ENCODE results near the gene PRELID1. TPM values are rescaled to one million over a fixed set of nuclear protein-coding genes. Genes with fewer than 3 reads are reported as not detected.
A peak's percentile ranks its signal among the peaks of the same experiment; 100 is the strongest.
"Not testable (repeated sequence)": the region's sequence is repeated elsewhere in the genome, so short reads cannot be mapped to it uniquely, and the experiment has no call there.

Gene PRELID1
- polyA plus RNA-seq, 3 donors = 94.5 to 151 (median 114) TPM

DNA sequence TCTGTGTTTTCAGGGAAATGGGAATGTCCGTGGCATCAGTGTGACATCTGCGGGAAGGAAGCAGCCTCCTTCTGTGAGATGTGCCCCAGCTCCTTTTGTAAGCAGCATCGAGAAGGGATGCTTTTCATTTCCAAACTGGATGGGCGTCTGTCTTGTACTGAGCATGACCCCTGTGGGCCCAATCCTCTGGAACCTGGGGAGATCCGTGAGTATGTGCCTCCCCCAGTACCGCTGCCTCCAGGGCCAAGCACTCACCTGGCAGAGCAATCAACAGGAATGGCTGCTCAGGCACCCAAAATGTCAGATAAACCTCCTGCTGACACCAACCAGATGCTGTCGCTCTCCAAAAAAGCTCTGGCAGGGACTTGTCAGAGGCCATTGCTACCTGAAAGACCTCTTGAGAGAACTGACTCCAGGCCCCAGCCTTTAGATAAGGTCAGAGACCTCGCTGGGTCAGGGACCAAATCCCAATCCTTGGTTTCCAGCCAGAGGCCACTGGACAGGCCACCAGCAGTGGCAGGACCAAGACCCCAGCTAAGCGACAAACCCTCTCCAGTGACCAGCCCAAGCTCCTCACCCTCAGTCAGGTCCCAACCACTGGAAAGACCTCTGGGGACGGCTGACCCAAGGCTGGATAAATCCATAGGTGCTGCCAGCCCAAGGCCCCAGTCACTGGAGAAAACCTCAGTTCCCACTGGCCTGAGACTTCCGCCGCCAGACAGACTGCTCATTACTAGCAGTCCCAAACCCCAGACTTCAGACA lies 9.6 kb upstream of the PRELID1 start:
- no peak for DNase-seq (ENCODE audit: extremely low read depth in 1 of 11, low read depth in 9 of 11, low spot score in 4 of 11)

DNA sequence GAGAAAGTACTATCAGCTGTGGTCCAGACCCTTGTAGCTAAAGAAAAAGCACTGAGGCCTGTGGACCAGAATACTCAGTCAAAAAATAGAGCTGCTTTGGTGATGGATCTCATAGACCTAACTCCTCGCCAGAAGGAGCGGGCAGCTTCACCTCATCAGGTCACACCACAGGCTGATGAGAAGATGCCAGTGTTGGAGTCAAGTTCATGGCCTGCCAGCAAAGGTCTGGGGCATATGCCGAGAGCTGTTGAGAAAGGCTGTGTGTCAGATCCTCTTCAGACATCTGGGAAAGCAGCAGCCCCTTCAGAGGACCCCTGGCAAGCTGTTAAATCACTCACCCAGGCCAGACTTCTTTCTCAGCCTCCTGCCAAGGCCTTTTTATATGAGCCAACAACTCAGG lies 9.0 kb upstream of the PRELID1 start:
- no peak for DNase-seq (ENCODE audit: extremely low read depth in 1 of 11, low read depth in 9 of 11, low spot score in 4 of 11)

DNA sequence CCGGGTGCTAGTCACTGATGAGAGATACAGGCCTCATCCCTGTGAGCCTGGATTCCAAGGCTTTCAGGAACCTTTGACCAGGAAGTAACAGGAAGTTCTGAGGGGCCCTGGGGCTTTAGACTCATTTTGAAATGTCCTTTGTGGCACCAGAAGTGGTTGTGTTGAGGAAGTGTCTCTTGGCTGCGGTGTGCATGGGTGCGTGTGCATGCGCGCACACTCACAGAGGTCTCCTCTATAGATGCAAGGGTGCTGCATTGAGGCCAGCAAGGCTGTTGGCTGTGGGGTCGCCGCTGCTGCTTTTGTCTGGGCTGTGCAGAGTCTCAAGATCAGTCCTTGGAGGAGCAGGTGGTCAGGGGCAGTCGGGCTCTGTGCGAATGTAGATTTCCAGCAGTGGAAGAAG lies 7.7 kb upstream of the PRELID1 start:
- DNase-seq (ENCODE audit: extremely low read depth in 1 of 11, low read depth in 9 of 11, low spot score in 4 of 11) = no peak

DNA sequence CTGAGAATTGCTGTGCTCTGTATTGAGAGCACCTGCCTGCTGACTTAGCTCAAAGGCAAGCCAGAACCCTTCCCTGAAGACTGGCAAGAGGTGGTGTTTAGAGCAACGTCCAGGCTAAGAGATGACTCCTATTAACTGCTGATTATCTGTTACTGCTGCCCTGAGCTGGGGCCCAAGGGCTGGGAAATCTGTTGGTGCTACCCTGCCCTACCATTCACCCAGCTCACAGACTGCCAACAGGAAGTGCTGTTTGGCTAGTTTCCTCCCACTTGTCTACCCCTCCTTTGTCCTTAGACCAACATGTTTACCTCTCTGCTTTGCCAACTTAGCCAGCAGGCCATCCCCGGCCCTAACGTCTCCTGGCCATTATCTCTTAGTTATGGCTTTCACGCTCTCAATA lies 7.0 kb upstream of the PRELID1 start:
- DNase-seq (ENCODE audit: extremely low read depth in 1 of 11, low read depth in 9 of 11, low spot score in 4 of 11) = no peak

DNA sequence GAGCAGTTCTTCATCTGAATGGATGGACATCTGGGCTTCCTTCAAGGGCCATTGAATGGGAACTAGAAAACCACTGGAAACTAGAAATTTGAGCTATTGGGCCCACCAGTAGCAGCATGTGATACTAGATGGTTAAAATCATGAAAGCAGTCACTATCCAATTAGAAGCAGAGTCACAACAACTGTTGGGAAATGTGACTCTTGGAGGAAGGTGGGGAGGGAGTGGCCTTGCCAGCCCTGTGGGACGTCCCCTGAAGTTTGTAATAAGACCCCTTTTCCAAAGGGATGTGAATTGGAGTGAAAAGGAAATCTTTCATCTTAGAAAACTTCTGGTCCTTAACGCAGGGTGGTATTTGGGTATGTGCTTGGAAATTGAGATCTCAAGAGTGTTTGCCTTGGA lies 5.7 kb upstream of the PRELID1 start:
- no peak for DNase-seq (ENCODE audit: extremely low read depth in 1 of 11, low read depth in 9 of 11, low spot score in 4 of 11)

DNA sequence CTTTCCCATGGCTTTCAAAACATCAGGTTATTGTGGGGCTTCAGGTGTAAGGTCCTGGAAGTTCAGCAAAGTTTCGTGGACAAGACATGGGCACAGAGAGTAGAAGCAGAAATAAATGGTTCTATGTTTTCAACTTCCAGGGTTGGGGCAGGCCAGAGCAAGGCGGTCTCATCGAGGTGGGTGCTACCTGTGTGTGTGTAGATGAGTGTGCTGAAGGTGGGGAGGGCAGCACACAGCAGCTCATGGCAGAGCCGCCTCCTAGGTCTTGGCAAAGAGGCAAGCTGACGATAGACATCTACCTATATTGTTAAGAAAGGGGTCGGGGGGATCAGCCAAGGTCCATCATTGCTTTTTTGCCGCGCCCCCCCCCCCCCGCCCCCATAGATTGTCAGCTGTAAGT lies 3.9 kb upstream of the PRELID1 start:
- DNase-seq (ENCODE audit: extremely low read depth in 1 of 11, low read depth in 9 of 11, low spot score in 4 of 11) = no peak

GRCh38 chr5:177300236-177300880 lies 3.2 kb upstream of the PRELID1 start:
- peak in 2 of 11 donors; percentile 31 to 50 for DNase-seq (ENCODE audit: extremely low read depth in 1 of 11, low read depth in 9 of 11, low spot score in 4 of 11)

GRCh38 chr5:177300951-177301350 lies 2.6 kb upstream of the PRELID1 start:
- no peak for DNase-seq (ENCODE audit: extremely low read depth in 1 of 11, low read depth in 9 of 11, low spot score in 4 of 11)

- no peak for DNase-seq (ENCODE audit: extremely low read depth in 1 of 11, low read depth in 9 of 11, low spot score in 4 of 11)
Measured at GRCh38 chr5:177301503-177302165, 2.0 kb upstream of the PRELID1 start.

GRCh38 chr5:177302354-177303110 lies 1.1 kb upstream of the PRELID1 start:
- no peak for DNase-seq (ENCODE audit: extremely low read depth in 1 of 11, low read depth in 9 of 11, low spot score in 4 of 11)

- DNase-seq (ENCODE audit: extremely low read depth in 1 of 11, low read depth in 9 of 11, low spot score in 4 of 11) = no peak
Measured at GRCh38 chr5:177303925-177304391, 359 bp downstream of the PRELID1 start.

DNA sequence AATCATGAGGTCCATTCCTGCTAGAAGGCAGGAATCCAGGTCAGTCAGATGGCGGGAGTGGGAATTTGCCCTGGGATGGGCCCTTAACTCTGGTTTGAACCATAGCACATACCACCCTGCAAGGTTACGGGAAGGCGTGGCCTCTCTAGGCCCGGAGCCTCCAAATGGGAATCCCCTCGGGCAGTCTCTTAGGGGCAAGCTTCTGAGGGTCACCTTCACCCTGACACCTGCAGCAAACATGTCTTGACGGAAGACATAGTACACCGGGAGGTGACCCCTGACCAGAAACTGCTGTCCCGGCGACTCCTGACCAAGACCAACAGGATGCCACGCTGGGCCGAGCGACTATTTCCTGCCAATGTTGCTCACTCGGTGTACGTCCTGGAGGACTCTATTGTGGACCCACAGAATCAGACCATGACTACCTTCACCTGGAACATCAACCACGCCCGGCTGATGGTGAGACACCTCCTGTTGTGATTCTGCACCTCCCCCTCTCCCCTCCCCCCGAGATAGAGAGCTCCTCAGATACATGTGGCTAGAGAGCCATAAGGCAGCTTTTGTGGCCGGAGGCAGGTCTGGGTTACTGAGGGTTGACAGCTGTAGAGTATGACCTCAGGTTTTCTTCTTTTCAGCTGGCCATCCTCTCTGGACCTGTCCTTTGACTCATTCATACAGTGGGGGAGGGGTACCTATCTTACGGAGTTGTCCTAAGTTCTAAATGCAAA lies 957 bp downstream of the PRELID1 start:
- no peak for DNase-seq (ENCODE audit: extremely low read depth in 1 of 11, low read depth in 9 of 11, low spot score in 4 of 11)

- not testable (repeated sequence) for DNase-seq (ENCODE audit: extremely low read depth in 1 of 11, low read depth in 9 of 11, low spot score in 4 of 11)
Measured at GRCh38 chr5:177306103-177306640, 2.6 kb downstream of the PRELID1 start.

GRCh38 chr5:177306674-177307543 lies 3.3 kb downstream of the PRELID1 start:
- DNase-seq (ENCODE audit: extremely low read depth in 1 of 11, low read depth in 9 of 11, low spot score in 4 of 11) = no peak

DNA sequence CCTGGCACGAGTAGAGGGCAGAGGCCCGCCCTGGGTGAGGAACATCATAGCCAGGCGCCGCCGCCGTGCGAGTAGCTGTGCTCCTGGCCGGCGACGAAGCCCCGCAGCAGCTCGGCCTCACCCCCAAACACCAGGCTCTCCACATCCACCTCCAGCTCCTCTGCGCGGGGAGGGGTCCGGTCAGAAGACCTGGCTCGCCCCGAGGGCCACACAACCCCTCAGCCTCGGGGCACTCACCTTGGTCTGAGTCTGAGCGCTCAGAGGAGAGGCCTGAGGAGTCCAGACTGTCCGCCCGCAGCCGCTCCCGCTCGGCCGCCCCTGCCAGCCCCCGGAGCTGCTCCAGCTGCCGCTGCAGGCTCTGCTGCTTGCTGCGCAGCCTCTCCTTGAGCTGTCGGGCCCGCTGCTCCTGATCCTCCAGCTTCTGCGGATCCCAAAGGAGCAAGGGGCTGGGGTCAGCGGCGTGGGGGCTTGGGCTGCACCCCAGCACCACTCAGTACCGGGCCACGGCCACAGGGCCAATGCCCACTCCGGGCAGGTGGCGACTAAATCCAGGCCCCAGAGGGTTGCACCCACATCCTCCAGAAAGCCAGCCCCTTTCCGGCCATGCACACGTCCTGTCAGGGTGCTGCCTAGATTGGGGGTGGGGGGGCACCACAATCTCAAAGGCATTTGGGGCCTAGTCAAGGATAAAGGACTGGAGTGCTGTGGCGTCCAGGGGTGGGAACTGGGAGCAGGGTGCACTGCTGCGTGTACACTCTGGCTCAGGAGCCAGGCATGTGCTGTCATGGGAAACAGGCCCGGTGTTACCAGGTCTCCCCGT lies 4.2 kb downstream of the PRELID1 start:
- no peak for DNase-seq (ENCODE audit: extremely low read depth in 1 of 11, low read depth in 9 of 11, low spot score in 4 of 11)

DNA sequence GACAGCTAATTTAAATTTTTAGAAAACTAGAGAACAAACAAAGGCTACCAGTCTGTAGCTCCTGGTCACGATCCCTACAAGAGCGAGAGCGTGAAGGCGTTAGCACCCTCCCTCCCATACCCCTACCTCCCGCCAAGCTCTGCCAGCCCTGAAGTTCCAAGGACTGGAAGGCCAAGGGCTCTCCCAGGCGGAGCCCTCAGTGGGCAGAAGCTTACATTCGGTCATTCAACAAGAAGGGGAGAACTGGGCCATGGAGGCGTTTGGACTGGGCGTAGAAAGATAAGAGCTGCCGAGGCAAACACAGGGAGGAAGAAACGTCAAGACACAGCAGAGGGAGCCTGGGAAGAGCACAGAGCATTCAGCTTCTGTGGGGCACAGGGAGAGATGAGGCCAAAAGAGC lies 5.1 kb downstream of the PRELID1 start:
- DNase-seq (ENCODE audit: extremely low read depth in 1 of 11, low read depth in 9 of 11, low spot score in 4 of 11) = no peak
